Amniotic stem cell (primary cell): ENCODE data around the gene PAIP2B.
"Not testable (repeated sequence)": the region's sequence is repeated elsewhere in the genome, so short reads cannot be mapped to it uniquely, and the experiment has no call there.

Source experiments
- DNase-seq: peaks from one replicate; lab custom pipeline; 2025; lab: John Stamatoyannopoulos, UW

The PAIP2B gene

DNA sequence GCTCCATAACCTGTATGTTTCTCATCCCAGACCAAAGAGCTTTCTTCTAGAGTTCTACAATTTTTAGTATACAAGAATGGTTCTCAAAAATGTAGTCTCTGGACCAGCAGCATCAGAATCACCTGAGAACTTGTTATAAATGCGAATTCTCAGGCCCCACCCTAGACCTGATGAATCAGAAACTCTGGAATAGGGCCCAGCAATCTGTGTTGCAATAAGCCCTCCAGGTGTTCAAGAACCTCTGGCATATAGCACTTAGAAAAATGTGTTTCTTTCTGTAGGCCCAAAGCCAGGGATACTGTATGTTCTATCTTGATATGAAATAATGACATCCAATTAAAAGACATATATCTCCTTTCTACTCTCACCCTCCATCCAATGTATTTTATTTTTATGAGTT is 10.4 kb downstream of the PAIP2B start:
- DNase-seq, result no peak

DNA sequence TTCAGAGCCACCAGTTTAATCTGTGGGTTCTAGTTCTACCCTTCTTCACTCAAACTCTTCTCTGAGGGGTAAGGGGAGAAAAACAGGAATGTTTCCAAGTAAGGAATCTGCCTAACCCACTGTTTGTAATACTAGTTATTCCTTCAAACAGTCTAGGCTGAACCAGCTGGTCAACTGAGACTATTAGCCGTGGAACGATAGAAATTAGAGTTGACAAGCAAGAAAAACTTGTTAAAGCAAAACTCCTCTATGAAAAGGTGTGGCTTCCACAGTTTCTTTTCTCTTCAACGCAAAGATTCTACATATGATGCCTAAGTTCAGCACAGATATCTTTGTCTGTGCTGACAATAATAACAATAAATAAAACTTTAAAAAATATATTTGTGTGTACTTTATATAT is 11.5 kb downstream of the PAIP2B start:
- no peak for DNase-seq

GRCh38 chr2:71212336-71212735 is 14.6 kb downstream of the PAIP2B start:
- no peak for DNase-seq

DNA sequence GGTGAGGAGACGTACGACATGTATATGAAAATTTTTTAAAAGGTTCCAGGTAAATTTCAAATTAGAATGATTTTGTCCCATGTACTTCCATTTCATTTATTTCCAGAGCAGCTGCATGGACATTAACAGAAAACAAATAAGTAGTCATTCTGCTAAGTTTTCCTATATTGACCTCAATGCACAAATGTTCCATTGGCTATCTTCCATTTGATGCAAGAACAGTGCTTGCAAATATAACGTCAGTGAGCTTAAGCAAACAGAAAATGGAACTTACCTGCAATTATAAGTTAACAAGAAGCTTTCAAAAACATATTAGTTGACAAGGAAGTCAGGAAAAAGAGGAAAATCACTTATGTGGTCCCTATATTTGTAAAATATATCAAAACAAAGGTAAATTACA is 16.6 kb downstream of the PAIP2B start:
- DNase-seq, result no peak

- DNase-seq, result no peak
Observed at GRCh38 chr2:71208756-71209155, 18.1 kb downstream of the PAIP2B start.

DNA sequence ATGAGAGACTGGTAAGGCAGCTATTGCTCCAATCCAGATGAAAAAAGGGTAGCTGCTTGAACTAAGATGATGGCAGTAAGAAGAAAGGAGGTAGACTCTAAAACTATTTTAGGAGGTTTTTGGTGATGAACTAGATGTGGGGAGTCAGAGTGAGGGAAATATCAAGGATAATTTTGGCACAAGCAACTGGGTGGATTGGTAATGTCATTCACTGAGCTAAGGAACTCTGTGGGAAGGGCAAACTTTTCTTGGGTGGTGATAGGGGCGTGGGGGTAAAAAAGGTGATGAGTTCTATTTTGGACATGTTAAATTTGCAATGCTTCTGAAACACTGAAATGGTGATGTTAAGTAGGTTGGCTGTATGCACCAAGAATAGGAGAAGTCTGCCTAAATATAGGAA is 19.3 kb downstream of the PAIP2B start:
- no peak for DNase-seq

- DNase-seq, result no peak
Observed at GRCh38 chr2:71206271-71206670, 20.6 kb downstream of the PAIP2B start.

GRCh38 chr2:71191570-71191943 is 35.3 kb downstream of the PAIP2B start:
- no peak for DNase-seq

DNA sequence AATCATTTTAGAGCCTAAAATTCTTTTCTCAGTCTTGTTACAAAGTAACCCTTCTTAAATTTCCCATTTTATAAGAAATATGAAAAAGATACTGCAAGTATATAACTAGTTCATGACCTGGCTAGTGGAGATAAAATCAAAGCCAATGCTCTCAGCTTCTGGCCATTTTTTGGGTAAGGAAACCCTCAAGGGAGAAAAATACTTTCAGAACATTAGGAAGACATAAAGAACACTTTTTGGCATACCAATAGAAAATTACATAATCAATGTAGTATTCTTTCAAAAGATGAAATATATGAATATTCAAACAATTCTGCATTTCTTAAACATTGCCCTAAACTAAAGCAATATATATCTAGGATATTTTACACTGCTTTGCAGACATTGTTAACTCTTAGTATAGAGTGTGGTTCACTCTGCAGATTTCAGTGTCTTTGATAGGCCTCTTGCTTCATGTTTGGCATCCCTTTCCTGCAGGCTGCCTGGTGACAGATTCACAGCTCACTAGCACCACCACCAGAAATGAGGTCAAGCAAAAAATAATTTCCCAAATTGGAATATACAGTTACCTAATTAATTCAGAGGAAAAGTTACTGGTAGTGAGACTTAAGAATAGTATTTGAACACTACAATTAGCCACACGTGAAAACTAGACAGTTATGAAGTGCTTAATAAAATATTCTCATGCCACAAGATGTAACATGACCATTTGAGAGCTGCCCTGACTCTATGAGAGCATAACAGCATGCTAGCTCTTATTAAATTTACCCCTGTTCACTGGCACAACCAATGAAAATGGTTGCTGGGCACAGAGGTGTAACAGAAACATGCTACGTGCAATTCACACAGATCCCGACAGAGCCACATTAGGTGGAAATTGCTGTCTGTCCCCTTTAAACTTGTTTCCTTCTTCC is 36.0 kb downstream of the PAIP2B start:
- no peak for DNase-seq

DNA sequence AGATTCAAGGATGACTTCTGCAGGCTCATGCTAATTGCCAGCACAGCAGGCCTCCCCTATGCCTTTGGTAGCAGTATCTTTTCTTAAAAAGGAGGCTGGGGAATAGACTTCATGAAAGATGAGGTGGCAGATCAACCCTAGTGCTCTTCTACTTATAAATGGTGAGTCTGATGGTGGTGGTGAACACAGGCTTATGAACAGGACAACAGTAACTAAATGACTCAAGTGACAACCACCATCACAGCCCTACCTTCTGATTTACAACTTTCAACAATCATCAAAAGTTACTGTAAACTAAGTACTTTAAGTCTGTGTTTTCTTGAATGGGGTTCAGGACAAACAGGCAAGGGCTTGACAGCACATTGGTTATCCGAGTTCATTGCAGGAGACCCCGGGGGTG is 39.3 kb downstream of the PAIP2B start:
- DNase-seq, result no peak

DNA sequence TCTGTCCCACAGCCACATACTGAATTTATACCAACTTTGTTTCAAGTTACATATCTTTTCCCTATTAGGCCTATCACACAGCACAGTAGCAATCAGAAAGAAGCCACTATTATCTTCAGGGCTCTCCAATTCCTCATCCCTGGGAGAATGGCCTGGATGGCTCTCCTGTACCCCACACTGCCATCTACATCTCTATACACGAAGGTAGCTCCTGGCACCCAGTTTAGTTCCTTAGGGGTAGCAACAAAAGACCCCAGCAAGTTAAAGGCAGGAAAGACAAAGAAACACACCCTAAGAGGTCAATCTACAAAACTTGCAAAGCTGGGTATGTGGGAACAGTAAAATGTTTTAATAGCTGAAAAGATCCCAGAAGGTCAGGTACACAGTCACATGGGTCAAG is 39.9 kb downstream of the PAIP2B start:
- no peak for DNase-seq

- DNase-seq, result not testable (repeated sequence)
Observed at GRCh38 chr2:71183306-71184115, 43.4 kb downstream of the PAIP2B start.

GRCh38 chr2:71181316-71181715 is 45.6 kb downstream of the PAIP2B start:
- DNase-seq, result no peak

DNA sequence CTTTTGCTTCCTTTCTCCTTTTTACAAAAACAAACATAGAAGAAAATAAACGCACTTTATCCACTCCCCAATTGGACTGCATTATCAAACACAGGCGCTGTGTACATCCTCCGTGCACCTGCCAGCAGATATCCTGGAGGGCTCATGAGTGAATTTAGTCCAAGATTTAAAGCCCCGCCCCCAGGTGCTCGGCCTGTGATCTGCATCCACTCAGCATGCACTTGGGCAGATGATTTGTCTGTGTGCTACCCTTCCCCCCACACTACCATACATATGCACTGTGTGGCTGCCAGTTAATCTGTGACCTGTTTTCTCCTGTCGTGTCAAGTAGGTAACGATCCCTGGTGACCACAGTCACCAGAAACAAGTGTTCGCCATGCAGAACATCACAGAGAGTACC is 48.1 kb downstream of the PAIP2B start:
- not testable (repeated sequence) for DNase-seq

- no peak for DNase-seq
Observed at GRCh38 chr2:71174207-71174606, 52.7 kb downstream of the PAIP2B start.

- DNase-seq, result no peak
Observed at GRCh38 chr2:71173096-71173495, 53.8 kb downstream of the PAIP2B start.

GRCh38 chr2:71166812-71167211 is 60.1 kb downstream of the PAIP2B start:
- DNase-seq, result no peak

- peak; percentile 1 for DNase-seq
Observed at GRCh38 chr2:71157124-71157793, 69.6 kb downstream of the PAIP2B start.

DNA sequence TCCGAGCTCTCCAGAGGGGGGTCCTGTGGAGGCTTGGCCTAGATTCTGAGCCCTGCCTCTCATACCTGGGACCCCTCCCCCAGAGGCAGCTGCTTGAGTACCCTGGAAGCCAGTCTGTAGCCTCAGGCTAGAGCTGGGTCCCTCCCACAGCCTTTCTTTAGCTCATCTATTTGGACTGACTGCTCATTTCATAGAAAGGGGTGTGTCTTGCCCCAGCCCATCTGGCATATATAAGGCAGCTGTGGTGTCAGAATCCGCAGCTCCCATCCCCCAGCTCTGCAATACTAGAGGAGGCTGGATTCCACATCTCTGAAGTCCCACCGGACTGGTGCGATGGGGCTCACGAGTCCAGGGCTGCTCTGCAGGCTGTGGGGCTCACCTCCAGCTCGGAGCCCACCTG is 70.3 kb downstream of the PAIP2B start:
- DNase-seq, result no peak

DNA sequence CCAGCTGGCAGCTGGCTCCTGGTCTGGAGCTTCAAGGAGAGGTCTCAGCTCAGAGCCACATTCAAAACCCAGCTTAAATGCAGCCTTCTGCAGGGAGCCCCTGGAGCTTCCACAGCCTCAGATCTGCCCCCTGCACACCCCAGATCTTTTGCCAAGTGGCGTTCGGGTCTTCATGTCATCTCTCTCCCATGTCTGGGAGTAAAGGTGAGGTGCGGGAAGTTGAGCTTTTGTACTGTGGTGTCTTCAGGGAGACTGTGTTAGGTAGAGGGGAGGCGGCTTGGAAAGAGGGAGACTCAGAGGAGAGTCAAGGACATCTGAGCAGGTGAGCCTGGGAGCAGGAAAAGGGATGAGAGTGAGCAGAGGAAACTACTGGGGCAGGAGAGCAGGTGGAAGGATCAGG is 71.1 kb downstream of the PAIP2B start:
- no peak for DNase-seq

DNA sequence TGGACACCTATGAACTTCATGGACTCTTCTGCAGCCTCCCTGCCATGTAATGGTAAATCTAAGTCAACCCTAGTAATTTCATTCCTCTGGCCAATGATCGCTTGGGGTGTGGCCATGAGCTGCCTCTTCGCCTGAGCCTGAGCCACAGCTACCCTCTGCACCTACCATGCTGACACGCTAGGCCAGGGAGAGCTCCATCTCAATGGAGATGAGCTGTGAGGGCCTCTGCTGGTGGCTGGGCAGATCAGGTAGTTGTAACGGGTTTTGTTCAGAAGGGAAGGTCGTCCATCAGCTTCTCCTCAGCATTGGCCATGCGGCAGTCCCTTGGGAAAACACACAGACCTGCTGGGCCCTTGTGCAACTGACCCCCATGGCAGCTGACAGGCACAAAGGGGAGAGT is 72.1 kb downstream of the PAIP2B start:
- DNase-seq, result no peak

GRCh38 chr2:71154279-71154678 is 72.6 kb downstream of the PAIP2B start:
- DNase-seq, result no peak
